GM18858 (cell line): ENCODE measurements around the gene TUBD1.
A peak's percentile ranks its signal among the peaks of the same experiment; 100 is the strongest.
"Not testable (repeated sequence)": the region's sequence is repeated elsewhere in the genome, so short reads cannot be mapped to it uniquely, and the experiment has no call there.

Experiments used
- ATAC-seq: cut with Tn5 transposase; IDR thresholded peaks from one replicate; pipeline ENCODE4 v1.9.1; 2021; ENCODE audit not compliant: unreplicated experiment

TUBD1 gene

GRCh38 chr17:59845595-59846393 lies 46.9 kb downstream of the TUBD1 start:
- ATAC-seq: no peak

GRCh38 chr17:59844884-59845594 lies 47.7 kb downstream of the TUBD1 start:
- ATAC-seq: no peak

- no peak for ATAC-seq
Observed at GRCh38 chr17:59842901-59843652, 49.7 kb downstream of the TUBD1 start.

- not testable (repeated sequence) for ATAC-seq
Observed at GRCh38 chr17:59841882-59842263, 50.9 kb downstream of the TUBD1 start.

- ATAC-seq: not testable (repeated sequence)
Observed at GRCh38 chr17:59841091-59841881, 51.5 kb downstream of the TUBD1 start.

- no peak for ATAC-seq
Observed at GRCh38 chr17:59840329-59841090, 52.2 kb downstream of the TUBD1 start.

- no peak for ATAC-seq
Observed at GRCh38 chr17:59839651-59840328, 53.0 kb downstream of the TUBD1 start.

- ATAC-seq: no peak
Observed at GRCh38 chr17:59838052-59838916, 54.5 kb downstream of the TUBD1 start.

GRCh38 chr17:59837308-59838051 lies 55.3 kb downstream of the TUBD1 start:
- peak; percentile 72 for ATAC-seq

GRCh38 chr17:59832883-59833379 lies 59.8 kb downstream of the TUBD1 start:
- ATAC-seq: no peak

GRCh38 chr17:59830846-59831486 lies 61.8 kb downstream of the TUBD1 start:
- ATAC-seq: no peak

- ATAC-seq: no peak
Observed at GRCh38 chr17:59830007-59830630, 62.6 kb downstream of the TUBD1 start.

- peak; percentile 78 for ATAC-seq
Observed at GRCh38 chr17:59829217-59830006, 63.3 kb downstream of the TUBD1 start.

- ATAC-seq: peak; percentile 2
Observed at GRCh38 chr17:59828819-59829216, 63.9 kb downstream of the TUBD1 start.

- ATAC-seq: no peak
Observed at GRCh38 chr17:59828478-59828760, 64.3 kb downstream of the TUBD1 start.
